HG02973 (cell line): Measurements from ENCODE around the gene OR4F15.
"Not testable (repeated sequence)": the region's sequence is repeated elsewhere in the genome, so short reads cannot be mapped to it uniquely, and the experiment has no call there.

Experiments
- ATAC-seq: cut with Tn5 transposase; IDR thresholded peaks from one replicate; pipeline ENCODE4 v1.9.1; 2021; ENCODE audit warnings: moderate library complexity; ENCODE audit not compliant: unreplicated experiment

Gene OR4F15, protein sequence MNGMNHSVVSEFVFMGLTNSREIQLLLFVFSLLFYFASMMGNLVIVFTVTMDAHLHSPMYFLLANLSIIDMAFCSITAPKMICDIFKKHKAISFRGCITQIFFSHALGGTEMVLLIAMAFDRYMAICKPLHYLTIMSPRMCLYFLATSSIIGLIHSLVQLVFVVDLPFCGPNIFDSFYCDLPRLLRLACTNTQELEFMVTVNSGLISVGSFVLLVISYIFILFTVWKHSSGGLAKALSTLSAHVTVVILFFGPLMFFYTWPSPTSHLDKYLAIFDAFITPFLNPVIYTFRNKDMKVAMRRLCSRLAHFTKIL

DNA sequence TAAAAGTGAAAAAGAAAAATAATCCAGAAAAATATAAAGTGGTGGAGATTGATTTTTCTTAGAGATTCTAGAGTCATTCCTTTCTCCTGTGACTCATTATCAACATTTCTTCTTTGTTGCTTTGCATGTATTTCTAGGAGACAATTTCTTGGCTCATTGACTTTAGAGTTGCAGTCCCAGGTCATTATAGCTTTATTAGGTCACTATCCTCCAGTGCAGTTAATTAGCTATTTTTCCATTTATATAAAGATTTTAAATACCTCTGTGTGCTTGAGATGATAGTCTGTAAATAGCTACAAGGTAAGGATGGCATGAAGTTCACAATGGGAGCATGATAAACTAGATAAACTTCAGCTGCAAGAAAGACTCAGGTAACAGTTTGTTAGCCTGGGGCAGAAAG lies at the start of gene OR4F15:
Gene OR4F15, plus strand, starts transcription at position 301 of the 400 bp plus-strand sequence. CDS start 5,985 bp downstream, outside the sequence.
- no peak for ATAC-seq

DNA sequence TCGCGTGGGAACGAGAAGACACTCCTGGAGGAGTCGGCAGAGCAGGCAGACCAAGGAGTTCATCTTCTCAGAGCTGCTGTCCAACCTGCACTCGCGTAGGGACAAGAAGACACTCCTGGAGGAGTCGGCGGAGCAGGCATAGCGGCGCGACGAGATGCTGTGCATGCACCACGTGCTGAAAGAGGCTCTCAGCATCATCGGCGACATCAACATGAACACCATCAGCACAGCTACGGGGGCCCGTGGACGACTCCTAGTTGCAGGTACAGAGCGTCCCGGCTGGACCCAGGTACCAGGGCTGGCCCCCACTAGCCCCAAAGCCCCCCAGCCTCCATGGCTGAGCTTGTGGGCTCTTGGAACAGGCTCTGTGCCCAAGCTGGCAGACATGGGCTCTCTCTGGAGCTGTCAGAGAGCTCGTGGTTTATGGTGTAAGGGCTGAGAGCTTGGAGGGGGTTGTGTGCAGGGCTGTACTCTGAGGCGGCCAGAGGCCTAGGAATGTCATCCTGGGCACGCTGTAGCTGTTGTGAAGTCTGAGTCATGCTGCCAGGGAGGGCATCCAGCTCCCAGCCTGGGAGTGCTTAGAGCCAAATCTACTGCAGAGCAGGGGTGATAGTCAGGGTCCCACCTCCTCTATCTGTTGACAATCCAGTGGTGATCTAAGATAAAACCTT lies 47.2 kb upstream of the OR4F15 start:
- ATAC-seq, result not testable (repeated sequence)

DNA sequence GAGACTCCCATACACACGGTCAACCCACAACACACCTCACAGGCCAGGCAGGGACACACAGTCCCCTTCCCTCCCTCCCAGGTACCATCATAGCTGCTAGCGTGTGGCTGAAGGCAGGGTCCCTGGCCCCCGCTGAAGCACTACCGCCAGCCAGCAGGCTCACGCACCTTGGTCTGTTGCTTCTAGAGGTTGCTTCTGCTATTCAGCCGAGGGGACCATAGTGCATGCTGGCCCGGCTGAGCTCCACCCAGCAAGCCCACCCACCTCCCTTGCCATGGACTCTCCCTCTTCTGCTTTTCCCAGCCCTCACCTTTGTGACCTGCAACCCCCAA lies 46.7 kb upstream of the OR4F15 start:
- not testable (repeated sequence) for ATAC-seq

DNA sequence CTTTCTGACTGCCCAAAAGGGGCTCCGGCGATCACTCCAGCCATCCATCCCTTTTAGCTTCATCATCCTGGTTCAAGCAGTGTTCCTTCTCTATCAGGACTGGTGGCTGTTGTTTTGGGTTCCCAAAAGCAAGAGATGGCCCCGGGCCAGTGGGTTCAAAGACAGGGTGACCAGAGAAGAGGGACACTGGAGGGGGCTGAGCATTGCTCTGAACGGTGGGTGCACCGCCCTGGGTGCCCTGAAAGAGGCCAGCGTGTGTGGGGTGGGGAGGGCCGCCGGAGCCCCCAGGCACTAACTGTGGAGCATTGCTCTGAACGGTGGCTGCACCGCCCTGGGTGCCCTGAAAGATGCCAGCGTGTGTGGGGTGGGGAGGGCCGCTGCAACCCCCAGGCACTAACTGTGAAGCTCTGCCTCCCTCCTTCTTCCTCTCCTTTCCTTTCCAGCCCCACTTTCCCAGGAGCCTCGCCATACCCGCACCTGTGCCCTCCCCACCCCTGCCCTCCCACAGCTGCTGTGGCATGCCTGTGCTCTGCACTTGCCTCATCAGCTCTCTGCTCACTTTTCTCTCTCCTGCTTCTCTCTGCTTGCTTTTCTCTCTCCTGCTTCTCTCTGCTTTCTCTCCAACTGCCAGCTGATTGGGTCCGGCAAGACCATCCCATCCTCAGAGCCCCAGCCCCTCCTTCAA lies 46.1 kb upstream of the OR4F15 start:
- ATAC-seq, result no peak

DNA sequence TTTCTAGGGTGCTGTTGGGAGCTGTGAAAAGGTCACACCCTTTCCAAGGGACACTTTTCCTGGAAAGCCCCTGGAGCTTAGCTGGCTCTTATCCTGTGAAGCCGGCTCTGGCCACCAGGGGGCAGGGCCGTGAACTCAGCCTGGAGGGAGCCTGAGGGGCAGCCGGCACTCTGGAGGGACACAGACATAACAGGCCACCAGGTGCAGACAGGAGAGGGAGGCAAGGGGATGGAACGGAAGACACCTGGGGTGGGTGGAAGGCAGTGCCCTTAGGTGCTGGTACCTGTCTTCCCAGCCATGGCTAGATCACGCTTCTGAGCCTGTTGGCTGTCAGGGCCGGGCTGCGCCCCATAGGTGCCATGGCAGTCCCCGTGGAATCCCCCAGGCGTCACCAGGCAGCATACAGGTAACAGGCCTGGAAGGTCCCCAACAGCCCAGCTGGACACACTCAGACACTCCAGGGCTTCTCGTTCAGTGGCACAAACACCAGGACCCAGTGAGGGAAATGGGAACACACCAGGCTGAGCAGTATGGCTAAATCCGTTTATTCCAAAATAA lies 44.8 kb upstream of the OR4F15 start:
- ATAC-seq, result not testable (repeated sequence)

DNA sequence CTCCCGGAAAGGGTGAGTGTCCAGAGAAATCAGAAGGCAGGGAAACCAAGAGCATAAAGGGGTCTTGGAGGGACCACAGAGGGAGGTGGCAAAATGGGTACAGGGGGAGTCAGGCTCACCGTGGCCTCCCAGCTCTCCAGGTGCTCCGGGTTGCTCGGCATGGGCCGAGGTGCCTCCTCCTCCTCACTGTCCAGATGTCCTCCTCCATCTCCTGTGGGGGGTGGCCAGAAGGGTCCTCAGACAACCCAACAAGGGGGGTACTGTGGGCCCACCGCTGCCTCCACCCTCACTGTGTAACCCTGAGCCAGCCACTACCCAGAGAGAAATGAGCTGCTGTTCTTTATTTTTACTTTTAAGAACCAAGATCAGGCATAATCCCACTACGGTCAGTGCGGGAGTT lies 39.1 kb upstream of the OR4F15 start:
- ATAC-seq, result no peak

DNA sequence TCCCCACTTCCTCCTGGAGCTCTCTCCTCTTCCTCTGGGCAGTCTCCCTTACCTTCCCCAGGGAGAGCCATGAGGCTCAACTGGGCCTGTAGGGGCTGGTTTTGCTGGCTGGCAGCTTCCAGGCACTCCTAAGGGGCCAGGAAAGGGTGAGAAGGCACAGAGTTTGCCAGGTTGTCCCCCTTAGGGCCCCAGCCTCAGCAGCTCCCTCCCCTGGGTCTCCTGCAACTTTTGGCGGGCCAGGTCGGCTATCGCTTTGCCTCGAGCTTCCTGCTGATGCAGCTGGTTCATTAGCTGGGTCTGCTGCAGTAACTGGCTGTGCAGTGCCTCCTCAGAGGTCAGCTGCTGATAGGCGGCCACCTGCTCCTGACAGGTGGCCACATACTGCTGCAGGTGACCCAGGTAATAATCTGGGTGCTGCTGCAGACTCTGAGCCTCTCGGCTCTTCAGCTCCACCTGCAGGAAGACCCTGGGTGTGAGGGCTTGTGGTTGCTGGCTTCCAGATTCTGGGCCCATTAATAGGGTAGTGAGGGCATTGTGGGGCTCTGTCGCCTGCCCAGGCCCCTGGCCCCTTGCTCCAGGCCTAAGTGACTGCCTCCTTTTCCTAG lies 38.4 kb upstream of the OR4F15 start:
- no peak for ATAC-seq

DNA sequence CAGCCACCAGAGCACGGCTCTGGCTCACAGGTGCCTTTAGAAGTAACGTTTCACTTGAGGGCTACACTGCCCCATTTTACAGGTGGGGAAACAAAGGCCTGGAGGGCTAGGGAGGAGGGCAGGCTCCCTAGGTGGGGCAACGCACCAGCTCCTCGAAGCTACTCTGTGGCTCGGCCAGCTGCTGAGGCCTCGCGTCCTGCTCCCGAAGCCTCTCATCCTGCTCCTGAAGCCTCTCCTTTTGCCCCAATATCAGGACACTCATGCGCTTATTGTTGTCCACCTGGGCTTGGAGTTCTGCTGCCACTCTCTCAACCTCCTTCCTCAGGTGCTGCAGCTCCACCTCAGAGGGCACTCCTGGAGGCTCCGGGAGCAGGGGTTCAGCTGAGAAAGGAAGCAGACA lies 36.9 kb upstream of the OR4F15 start:
- ATAC-seq, result no peak

DNA sequence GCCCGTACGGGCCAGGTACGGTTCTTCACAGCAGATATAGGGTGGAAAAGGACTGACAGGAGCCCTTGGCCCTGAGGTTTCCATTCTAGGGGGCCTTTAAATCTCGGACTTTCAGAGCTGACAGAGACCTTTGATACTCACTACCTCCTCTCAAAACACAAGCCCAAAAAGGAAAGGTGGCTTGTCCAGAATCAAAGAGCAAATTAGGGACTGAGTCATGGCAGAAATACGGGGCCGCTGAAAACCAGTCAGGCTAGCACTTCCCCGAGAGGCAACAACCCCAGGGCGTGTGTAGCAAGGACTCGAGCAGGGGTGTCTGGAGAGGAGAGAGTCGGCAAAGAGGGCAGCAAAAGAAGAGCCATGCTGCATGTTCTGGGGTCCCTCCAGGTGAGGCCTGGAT lies 33.4 kb upstream of the OR4F15 start:
- not testable (repeated sequence) for ATAC-seq

DNA sequence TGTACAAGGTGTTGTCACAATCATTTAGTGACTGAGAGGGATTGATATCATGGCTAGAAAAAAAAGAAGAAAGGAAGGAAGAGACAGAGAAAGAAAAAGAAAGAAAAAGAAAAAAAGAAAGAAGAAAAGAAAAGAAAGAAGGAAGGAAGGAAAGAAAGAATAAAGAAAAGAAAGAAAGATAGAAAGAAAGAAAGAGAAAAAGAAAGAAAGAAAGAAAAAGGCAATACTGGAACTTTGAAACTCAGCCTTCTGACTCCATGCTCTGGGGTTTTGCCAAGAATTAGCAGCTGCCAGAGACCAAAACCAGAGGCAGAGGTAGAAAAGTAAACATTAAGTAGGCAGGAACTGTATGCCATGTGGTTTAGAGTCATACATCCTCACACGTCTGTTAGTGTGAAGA lies 31.8 kb upstream of the OR4F15 start:
- ATAC-seq, result not testable (repeated sequence)

DNA sequence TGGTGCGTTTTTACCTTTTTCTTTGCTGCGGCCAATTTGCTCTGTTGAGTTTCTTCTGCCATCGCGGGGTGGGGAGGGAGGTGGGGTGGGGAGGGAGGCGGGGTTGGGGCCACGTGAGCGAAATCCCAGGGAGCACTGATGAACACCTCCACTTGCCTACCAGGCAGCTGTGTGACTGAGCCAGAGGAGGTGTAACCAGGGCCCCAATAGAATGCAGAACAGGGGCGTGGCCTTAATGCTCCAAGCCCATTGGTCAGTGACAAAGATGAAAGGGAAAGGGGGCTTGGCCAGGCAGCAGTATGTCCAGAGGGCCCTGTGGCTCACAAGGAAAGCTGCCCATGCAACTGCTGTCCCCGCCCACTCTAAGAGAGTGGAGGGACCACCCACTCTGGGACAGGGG lies 30.1 kb upstream of the OR4F15 start:
- ATAC-seq, result no peak

DNA sequence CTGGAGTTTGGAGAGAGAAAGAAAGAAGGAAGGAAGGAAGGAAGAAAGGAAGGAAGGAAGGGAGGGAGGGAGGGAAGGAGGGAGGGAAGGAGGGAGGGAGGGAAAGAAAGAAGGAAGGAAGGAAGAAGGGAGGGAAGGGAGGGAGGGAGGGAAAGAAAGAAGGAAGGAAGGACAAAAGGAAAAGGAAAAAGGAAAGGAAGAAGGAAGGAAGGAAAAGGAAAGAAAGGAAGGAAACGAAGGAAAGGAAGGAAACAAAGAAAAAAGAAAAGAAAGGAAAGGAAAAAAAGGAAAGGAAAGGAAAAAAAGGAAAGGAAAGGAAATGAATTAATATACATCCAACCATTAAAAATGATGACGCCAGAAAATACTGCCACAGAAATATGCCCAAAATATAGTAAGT lies 27.4 kb upstream of the OR4F15 start:
- ATAC-seq, result no peak

DNA sequence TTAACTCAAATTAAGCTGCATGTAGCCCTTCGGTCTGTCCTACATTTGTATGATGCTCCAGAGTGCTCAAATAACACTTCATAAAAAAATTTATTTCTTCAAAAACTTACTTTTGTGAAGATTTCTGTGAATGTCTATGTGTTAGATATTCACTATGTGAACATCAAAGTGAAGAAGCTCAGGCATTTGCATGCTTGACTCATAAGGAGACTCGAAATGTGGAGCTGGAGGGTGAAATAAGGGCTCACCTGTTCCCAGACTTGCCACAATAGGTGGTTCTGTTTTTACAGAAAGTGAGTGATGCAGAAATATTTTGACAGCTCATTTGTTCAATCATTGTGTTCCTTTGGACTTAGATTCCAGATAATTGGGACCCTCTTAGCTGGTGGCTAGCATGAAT lies 25.6 kb upstream of the OR4F15 start:
- ATAC-seq, result not testable (repeated sequence)

DNA sequence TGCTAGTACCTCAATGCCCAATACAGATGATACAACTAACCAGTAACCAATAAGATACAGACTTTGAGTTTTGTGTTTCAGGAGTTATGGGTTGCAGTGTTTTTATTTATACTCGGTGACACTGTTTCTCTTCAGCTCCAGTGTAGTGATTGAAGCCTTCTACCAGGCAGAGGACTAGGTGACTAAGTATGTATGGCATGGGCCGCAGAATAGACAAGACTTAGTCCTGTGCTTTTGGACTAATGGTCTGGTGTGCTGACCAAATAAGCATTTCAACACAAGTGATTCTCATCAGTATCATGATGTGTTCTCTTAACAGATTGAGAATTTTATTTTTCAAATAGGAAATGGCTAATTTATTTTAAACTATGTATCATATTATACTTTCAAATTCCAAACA lies 24.0 kb upstream of the OR4F15 start:
- ATAC-seq, result not testable (repeated sequence)

DNA sequence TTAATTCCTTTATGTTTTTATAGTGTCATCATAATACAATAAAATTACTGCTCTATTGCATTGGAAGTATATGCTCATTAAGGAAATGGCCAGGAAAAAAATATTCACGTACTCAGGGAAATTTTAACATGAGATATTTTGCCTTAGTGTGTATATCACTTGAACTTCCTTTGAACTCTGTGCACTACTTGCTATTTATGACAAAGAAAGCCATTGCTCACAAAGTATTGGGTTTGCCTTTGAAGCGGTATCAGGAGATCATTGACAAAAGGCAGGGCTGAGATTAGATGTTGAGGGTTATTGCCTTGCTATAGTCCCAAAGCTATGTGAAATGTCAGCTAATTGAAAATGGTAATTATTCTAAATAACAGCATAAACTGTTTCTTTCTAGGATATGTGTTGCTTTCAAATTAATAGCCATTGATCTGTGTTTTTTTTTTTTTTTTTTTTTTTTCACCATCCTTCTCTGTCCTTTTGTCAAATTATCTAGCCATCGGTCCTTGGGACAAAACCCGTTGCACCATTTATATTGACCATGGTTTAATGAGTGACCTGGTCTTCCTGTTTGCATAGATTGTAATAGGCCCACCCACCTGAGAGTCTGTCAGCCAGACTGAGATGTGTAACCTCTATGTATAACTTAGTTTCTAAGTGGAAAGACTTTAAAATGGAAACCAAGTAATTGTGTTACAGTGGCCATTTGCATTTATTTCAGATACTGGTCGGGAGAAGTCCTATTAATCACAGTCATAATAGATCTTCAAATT lies 23.3 kb upstream of the OR4F15 start:
- ATAC-seq, result not testable (repeated sequence)

DNA sequence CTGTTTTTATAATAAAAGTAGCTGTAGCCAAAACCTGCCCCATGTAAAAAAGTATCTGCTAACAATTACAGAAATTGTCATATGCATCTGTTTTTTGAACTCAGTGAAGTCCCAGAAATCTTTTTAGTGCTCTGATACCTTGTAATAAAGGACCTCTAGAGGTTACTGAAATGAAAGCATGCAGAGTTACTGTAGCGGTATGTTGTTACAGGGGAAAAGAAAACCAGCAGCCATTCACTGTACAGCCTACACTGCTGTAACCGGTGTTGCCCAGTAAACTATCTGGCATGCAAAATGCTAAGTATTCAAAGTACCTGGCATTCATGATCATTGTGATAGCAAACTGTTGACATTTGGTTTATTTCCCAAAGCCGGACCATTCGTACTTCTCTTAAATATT lies 21.3 kb upstream of the OR4F15 start:
- not testable (repeated sequence) for ATAC-seq

DNA sequence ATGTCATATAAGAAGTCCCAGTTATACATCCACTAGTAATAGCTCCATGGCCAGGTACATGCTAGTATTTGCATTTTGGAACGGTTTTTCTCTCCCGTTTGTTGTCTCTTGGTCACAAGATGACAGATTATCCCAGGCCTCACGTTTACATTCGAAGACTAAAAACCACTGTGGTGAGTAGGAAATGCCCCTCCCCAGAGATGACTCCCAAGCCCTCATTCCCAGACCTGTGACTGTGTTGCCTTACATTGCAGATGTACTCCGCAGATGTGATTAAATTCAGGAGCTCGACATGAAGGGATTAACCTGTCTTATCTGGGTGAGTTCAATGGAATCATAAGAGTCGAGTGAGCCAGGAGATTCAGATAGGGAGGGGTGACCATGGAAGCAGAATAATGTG lies 18.0 kb upstream of the OR4F15 start:
- not testable (repeated sequence) for ATAC-seq

DNA sequence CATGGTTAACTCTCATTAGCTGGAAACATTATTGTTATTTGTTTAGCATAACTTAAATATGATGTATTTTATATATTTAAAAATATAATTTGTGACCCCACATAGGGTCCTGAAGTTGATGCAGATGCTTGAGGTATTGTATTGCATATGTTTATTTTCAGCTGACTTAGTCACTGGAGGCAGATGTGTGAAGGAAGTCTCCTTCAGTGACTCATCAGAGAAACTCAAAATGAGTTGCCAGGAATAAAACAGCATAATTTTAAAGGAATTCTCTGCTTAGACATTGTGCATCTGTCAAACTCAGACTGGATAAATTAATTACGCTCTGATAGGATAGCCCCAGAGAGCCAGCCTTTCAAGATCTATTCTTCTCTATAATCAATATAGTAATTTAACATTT lies 16.5 kb upstream of the OR4F15 start:
- no peak for ATAC-seq

DNA sequence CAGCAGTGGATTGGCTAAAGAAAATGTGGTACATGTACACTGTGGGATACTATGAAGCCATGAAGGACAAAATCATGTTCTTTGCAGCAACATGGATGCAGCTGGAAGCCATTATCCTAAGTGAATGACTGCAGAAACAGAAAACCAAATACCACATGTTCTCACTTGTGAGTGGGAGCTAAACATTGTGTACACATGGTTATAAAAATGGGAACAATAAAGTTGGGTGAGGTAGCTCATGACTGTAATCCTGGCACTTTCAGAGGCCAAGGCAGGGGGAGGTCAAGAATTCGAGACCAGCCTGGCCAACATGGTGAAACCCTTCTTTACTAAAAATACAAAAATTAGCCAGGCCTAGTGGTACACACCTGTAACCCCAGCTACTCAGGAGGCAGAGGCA lies 12.3 kb upstream of the OR4F15 start:
- no peak for ATAC-seq

DNA sequence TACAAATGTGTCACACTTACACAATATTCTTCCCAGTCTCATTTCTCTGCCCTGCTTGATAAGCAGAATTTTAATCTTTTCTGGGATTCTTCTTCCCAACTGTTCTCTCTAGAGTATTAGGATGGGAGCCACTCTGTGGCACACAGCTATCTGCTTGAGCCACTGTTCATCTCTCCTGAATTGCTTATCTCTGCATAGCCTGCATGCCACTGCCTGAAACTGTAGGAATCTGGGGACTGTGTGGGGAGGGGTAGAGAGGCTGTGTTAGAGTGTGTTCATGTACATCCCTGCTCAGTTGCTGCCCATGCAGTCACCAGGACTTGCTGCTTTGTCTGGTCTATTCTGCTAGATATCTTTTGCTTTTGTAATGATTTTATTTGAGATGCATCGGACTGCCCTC lies 11.0 kb upstream of the OR4F15 start:
- ATAC-seq, result no peak

DNA sequence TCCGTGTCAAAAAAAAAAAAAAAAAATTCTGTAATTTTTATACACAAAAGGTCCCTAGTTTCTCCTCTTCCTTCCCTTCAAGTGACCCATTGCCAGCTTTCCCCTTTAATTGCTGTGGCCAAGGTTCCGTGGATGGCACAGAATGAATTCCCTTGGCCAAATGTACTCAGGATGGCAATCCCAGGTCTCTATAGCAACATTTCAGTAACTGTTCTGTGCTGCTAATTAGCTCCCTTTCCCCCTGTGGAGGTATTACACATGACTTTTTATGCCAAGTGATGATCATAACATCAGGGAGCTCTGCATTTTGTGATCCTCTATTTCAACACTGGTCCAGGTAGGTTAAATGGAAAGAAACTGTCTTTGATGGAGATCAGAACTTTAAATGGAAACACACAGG lies 8.8 kb upstream of the OR4F15 start, which contains the start of gene OR4F6:
Gene OR4F6, plus strand, starts transcription at position 301 of the 400 bp plus-strand sequence. CDS start 2,211 bp downstream, outside the sequence.
- ATAC-seq, result no peak
